GM19467 (cell line): ENCODE data around the gene ETNK1.

Experiments
- ATAC-seq: cut with Tn5 transposase; IDR thresholded peaks from one replicate; pipeline ENCODE4 v1.9.1; 2021; ENCODE audit warnings: mild to moderate bottlenecking, moderate library complexity; ENCODE audit not compliant: unreplicated experiment

Gene ETNK1

GRCh38 chr12:22631863-22632463 lies 7.0 kb downstream of the ETNK1 start:
- no peak for ATAC-seq

- ATAC-seq = no peak
These were observed 9.9 kb downstream of the ETNK1 start for GRCh38 chr12:22634883-22635282.

GRCh38 chr12:22635812-22636211 lies 10.8 kb downstream of the ETNK1 start:
- no peak for ATAC-seq

- ATAC-seq = no peak
These were observed 15.9 kb downstream of the ETNK1 start for GRCh38 chr12:22640851-22641250.

GRCh38 chr12:22641353-22642053 lies 16.5 kb downstream of the ETNK1 start:
- ATAC-seq = no peak

- no peak for ATAC-seq
These were observed 23.7 kb downstream of the ETNK1 start for GRCh38 chr12:22648668-22649067.

- no peak for ATAC-seq
These were observed 28.1 kb downstream of the ETNK1 start for GRCh38 chr12:22653075-22653474.

- ATAC-seq = no peak
These were observed 28.8 kb downstream of the ETNK1 start for GRCh38 chr12:22653791-22654190.

GRCh38 chr12:22656376-22656775 lies 31.4 kb downstream of the ETNK1 start:
- no peak for ATAC-seq

- no peak for ATAC-seq
These were observed 31.9 kb downstream of the ETNK1 start for GRCh38 chr12:22656831-22657230.

GRCh38 chr12:22657538-22657937 lies 32.6 kb downstream of the ETNK1 start:
- no peak for ATAC-seq

GRCh38 chr12:22658214-22658613 lies 33.2 kb downstream of the ETNK1 start:
- ATAC-seq = no peak

- no peak for ATAC-seq
These were observed 37.4 kb downstream of the ETNK1 start for GRCh38 chr12:22662356-22662755.

- no peak for ATAC-seq
These were observed 40.5 kb downstream of the ETNK1 start for GRCh38 chr12:22665476-22665875.

- ATAC-seq = no peak
These were observed 42.2 kb downstream of the ETNK1 start for GRCh38 chr12:22667122-22667521.

GRCh38 chr12:22668441-22668840 lies 43.5 kb downstream of the ETNK1 start:
- no peak for ATAC-seq

GRCh38 chr12:22670762-22671161 lies 45.8 kb downstream of the ETNK1 start:
- no peak for ATAC-seq

GRCh38 chr12:22672951-22673350 lies 48.0 kb downstream of the ETNK1 start:
- ATAC-seq = no peak

- no peak for ATAC-seq
These were observed 53.0 kb downstream of the ETNK1 start for GRCh38 chr12:22677781-22678574.

- ATAC-seq = no peak
These were observed 57.7 kb downstream of the ETNK1 start for GRCh38 chr12:22682663-22683062.

GRCh38 chr12:22683131-22683530 lies 58.2 kb downstream of the ETNK1 start:
- no peak for ATAC-seq
